HepG2 (cell line): ENCODE measurements around the gene CHST11.

Experiments
- CENPT ChIP-seq: sonication (generic); formaldehyde crosslinking; IDR thresholded peaks from 2 replicates; pipeline ENCODE4 v1.8.0; 2022; ENCODE audit warnings: low read depth, mild to moderate bottlenecking, moderate library complexity, missing genetic modification reagents
- CTCF ChIP-seq: sonication (generic); formaldehyde crosslinking; IDR thresholded peaks from 2 replicates; pipeline ENCODE4 v1.5.0; 2020; ENCODE audit warnings: mild to moderate bottlenecking, missing genetic modification reagents, moderate library complexity
- NKX3-1 ChIP-seq: sonication (generic); formaldehyde crosslinking; IDR thresholded peaks from 2 replicates; pipeline ENCODE4 v1.5.0; 2020; ENCODE audit warnings: missing genetic modification reagents
- RBM39 ChIP-seq: fragments of 200-400 bp; formaldehyde crosslinking; IDR thresholded peaks from one replicate; pipeline ENCODE4 v1.6.1; 2018; ENCODE audit warnings: antibody characterized with exemption, mild to moderate bottlenecking, low read depth, low read length; ENCODE audit not compliant: poor library complexity, severe bottlenecking
- ZBTB40 ChIP-seq, 2 experiments: fragments of 450-650 bp in 1 of 2; sonication (generic) in 1 of 2; formaldehyde crosslinking in 1 of 2; IDR thresholded peaks; 2 replicates each; pipeline versions ENCODE4 v1.6.1 to v1.8.0; 2016 to 2022; ENCODE audit warnings: antibody characterized with exemption in 1 of 2, mild to moderate bottlenecking in 1 of 2, missing genetic modification reagents in 1 of 2
- ZFP36 ChIP-seq: fragments of 150-350 bp; IDR thresholded peaks from 2 replicates; pipeline ENCODE4 v1.6.1; 2018; ENCODE audit warnings: borderline replicate concordance, low read length, low read depth; ENCODE audit not compliant: partially characterized antibody
- ZNF12 ChIP-seq: sonication (generic); formaldehyde crosslinking; IDR thresholded peaks from 2 replicates; pipeline ENCODE4 v1.5.0; 2020; ENCODE audit warnings: missing genetic modification reagents
- ZNF430 ChIP-seq: sonication (generic); formaldehyde crosslinking; IDR thresholded peaks from 2 replicates; pipeline ENCODE4 v1.9.0; 2021; ENCODE audit warnings: mild to moderate bottlenecking, missing genetic modification reagents
- TF ChIP-seq, protein P1 (sequence below): IDR thresholded peaks from 2 replicates; pipeline ENCODE4 v1.6.1; 2012; ENCODE audit warnings: low read length, improper control_type of control experiment

- no peak for TF ChIP-seq NKX3-1 (CRISPR knock-in tag)
- TF ChIP-seq, protein P1, sequence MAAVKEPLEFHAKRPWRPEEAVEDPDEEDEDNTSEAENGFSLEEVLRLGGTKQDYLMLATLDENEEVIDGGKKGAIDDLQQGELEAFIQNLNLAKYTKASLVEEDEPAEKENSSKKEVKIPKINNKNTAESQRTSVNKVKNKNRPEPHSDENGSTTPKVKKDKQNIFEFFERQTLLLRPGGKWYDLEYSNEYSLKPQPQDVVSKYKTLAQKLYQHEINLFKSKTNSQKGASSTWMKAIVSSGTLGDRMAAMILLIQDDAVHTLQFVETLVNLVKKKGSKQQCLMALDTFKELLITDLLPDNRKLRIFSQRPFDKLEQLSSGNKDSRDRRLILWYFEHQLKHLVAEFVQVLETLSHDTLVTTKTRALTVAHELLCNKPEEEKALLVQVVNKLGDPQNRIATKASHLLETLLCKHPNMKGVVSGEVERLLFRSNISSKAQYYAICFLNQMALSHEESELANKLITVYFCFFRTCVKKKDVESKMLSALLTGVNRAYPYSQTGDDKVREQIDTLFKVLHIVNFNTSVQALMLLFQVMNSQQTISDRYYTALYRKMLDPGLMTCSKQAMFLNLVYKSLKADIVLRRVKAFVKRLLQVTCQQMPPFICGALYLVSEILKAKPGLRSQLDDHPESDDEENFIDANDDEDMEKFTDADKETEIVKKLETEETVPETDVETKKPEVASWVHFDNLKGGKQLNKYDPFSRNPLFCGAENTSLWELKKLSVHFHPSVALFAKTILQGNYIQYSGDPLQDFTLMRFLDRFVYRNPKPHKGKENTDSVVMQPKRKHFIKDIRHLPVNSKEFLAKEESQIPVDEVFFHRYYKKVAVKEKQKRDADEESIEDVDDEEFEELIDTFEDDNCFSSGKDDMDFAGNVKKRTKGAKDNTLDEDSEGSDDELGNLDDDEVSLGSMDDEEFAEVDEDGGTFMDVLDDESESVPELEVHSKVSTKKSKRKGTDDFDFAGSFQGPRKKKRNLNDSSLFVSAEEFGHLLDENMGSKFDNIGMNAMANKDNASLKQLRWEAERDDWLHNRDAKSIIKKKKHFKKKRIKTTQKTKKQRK, result no peak
- TF ChIP-seq ZNF430, result no peak
- no peak for TF ChIP-seq CTCF (CRISPR knock-in tag)
- no peak for TF ChIP-seq ZFP36
- no peak for TF ChIP-seq ZNF12 (CRISPR knock-in tag)
- no peak for TF ChIP-seq ZBTB40 (IDR thresholded peaks at IDR 0.05)
- no peak for TF ChIP-seq ZBTB40 (CRISPR knock-in tag; IDR thresholded peaks at IDR 0.05)
- no peak for TF ChIP-seq CENPT
- no peak for TF ChIP-seq RBM39
Measured at GRCh38 chr12:104485651-104486362, 29.1 kb downstream of the CHST11 start.
